Effector memory CD4-positive, alpha-beta T cell (primary cell): Measurements from ENCODE around the gene ALPP.
"Not testable (repeated sequence)": the region's sequence is repeated elsewhere in the genome, so short reads cannot be mapped to it uniquely, and the experiment has no call there.

Experiments used
- DNase-seq, 3 donors: peaks; one replicate each; pipeline ENCODE4 v3.0.0-alpha.2; 2020
- H3K27ac ChIP-seq: 2 replicates; pipeline ENCODE4 v1.7.0; 2013; ENCODE audit warnings: mild to moderate bottlenecking, low read length, moderate library complexity; ENCODE audit not compliant: insufficient read depth, poor library complexity, severe bottlenecking
- H3K27me3 ChIP-seq: replicated peaks from 2 replicates; pipeline ENCODE4 v1.7.0; 2013; ENCODE audit warnings: mild to moderate bottlenecking, low read length; ENCODE audit not compliant: insufficient read depth, control insufficient read depth, poor library complexity, severe bottlenecking
- H3K36me3 ChIP-seq: 2 replicates; pipeline ENCODE4 v1.7.0; 2013; ENCODE audit warnings: mild to moderate bottlenecking, low read length, moderate library complexity; ENCODE audit not compliant: control insufficient read depth, insufficient read depth
- H3K4me1 ChIP-seq: 2 replicates; pipeline ENCODE4 v1.7.0; 2013; ENCODE audit warnings: low read length, mild to moderate bottlenecking; ENCODE audit not compliant: control insufficient read depth, insufficient read depth, poor library complexity, severe bottlenecking
- H3K4me3 ChIP-seq: 2 replicates; pipeline ENCODE4 v1.7.0; 2013; ENCODE audit warnings: low read length, low read depth, mild to moderate bottlenecking; ENCODE audit not compliant: insufficient read depth, poor library complexity, severe bottlenecking
- H3K9me3 ChIP-seq: 2 replicates; pipeline ENCODE4 v1.7.0; 2013; ENCODE audit warnings: mild to moderate bottlenecking, low read length, moderate library complexity; ENCODE audit not compliant: control insufficient read depth

Gene ALPP

DNA sequence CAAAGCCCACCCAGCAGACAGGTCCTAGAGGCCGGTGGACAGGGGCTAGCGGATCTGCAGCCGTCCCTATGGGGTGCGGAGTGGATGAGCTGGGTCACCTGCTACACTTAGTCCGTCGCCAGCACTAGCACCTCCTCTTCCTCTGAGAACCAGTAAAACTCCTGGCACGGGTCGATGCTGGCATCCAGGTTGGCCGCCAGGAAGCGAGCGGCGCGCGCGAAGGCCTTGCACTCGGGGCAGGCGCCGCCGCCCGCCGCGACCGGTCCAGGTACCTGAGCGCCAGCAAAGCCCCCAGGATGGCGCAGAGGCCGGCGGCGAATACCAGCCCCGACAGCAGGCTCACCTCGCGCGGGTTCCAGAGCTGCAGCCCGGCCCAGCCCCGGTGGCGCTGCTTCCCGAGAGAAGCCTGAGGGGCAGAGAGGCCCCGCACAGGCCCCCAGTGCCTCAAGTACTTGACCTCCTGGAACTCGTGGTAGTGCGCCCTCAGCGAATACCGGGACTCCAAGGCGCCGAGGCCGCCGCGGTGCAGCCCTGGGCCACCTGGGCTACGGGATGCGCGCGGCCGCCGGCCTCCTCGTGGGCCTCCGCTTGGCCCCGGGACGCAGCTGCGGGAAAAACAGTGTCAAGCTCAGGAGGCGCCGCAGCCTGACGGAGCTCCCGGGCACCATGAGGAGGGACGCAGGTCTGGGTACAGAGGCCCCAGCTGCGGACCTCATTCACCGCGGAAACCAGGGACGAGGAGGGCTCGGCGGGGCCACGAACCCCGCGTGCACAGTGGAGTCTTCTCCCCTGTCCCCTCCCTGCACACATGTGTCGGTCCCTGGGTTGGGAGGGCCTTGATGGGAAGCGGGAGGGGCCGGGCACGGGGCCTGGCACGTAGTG, 27.5 kb upstream of the ALPP start:
- Histone ChIP-seq H3K4me3 (peak overlapping the region; percentile 29), H3K27me3 (peaks cover 28% of the 10 kb centered on the region), H3K27ac (no peak overlapping the region)

DNA sequence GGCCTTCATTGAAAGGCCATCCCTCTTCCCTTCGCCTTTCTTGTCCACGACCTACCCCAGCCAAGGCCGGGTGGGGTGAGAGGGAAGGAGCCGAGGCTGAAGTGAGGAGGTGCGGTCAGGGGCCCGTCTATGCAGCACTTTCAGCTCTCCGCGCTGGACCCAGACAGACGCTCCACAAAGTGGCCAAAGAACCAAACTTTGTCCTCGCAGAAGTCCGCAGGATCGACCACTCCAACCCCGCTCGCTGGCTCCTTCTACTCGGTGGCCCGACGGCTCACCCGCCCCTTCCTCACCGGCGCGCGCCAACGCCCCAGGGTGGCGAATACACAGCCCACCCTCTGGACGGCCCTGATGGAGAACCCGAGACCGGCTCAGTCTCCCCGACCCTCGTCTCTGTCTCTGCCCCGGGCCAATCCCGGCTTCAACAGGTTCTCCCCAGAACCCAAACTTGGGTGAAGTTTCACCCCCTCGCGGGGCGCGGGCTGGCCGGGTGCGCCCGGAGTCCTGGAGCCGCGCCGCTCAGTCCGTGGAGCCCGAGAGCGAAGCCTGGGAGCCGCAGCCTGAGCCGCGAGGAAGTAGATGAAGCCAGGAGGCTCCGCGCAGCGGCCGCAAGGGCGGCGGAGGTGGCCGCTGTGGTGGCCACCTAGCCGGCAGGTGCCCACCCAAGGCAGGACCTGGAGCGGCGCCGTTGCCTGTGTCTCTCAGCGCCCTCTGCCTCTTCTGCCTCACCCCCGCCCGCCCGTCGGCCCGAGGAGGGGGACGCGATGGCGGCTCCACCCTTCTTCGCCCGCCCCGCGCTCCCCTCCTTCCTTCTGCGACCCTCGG, 26.7 kb upstream of the ALPP start:
- DNase-seq: no peak
- Histone ChIP-seq H3K4me1 (peaks cover 25% of the 10 kb centered on the region), H3K36me3 (no peaks in the 10 kb centered on the region), H3K9me3 (no peaks in the 10 kb centered on the region), H3K27me3 (peaks cover 28% of the 10 kb centered on the region), H3K4me3 (peak overlapping the region; percentile 29), H3K27ac (no peak overlapping the region)

More for the DNA sequence above, 27.5 kb upstream of the ALPP start:
- H3K36me3 ChIP-seq: no peaks in the 10 kb centered on the region
- no peak for DNase-seq
- peaks cover 25% of the 10 kb centered on the region for H3K4me1 ChIP-seq
- no peaks in the 10 kb centered on the region for H3K9me3 ChIP-seq

DNA sequence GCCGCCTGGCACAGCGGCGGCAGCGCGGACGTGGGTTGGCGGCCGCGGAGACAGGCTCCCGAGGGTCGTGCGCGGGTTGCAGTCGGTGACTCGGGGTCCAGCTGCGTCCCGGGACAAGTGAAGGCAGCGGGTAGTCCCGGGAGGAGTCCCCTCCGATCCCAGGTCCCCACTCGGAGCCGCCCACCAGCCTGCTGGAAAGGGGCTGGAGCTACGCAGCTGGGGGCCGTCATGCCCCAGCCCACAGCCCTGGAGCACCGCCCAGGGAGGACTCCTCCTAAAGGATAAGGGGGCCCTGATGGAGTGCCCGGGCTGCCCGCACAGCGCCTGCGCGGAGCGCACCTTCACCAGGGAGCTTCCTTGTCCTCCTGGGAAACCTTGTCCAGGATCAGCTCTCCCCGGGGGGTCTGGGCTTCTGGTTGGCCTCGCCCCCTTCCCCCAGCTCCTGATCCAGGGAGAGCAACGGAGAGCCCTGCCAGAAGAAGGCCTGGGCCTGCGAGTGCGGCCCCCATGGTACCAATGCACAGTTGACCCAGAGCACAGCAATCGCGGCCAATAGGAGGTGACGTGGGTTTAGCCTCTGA, 25.9 kb upstream of the ALPP start:
- no peak overlapping the region for H3K27ac ChIP-seq
- peaks cover 28% of the 10 kb centered on the region for H3K27me3 ChIP-seq
- no peaks in the 10 kb centered on the region for H3K9me3 ChIP-seq
- peaks cover 25% of the 10 kb centered on the region for H3K4me1 ChIP-seq
- no peak overlapping the region for H3K4me3 ChIP-seq
- DNase-seq: no peak
- H3K36me3 ChIP-seq: no peaks in the 10 kb centered on the region

DNA sequence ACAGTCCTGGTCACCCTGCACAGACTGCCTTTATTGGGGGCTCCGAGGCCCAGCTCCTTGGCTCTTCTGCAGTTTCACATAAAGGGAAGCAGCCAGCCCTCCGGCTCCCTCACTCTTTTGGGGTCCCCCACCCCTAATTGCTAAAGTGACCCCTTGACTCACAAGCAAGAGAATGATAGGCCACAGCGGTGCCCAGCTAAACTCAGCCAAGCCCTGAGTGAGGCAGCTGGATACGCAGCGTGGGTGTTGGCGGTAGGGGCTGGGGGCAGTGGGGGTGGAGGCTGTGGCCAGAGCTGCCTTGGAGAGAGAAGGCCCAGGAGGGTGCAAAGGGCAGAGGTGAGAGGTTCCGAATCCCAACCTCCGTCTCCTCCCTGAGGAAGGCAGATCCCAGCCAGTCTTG, 25.5 kb upstream of the ALPP start:
- Histone ChIP-seq H3K36me3 (no peaks in the 10 kb centered on the region), H3K27ac (no peak overlapping the region), H3K9me3 (no peaks in the 10 kb centered on the region), H3K4me1 (peaks cover 25% of the 10 kb centered on the region), H3K27me3 (peaks cover 28% of the 10 kb centered on the region), H3K4me3 (no peak overlapping the region)
- no peak for DNase-seq

DNA sequence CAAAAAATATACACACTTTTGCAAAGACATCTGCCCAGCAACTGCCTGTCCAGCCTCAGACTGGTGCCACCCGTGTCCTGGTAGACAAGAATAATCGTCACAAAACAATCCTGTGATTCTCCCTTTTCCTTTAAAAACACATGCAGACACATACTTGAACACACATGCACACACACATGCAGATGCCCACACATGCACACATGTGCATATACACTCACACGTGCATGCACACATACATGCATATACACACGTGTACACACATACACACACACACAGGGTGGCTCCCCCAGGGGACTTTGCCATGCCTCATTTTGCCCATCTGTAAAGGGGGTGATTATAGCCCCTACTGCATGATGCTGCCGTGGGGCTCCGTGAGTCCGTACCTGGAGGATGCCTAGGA, 24.9 kb upstream of the ALPP start:
- DNase-seq: no peak
- no peak overlapping the region for H3K27ac ChIP-seq
- no peaks in the 10 kb centered on the region for H3K36me3 ChIP-seq
- H3K4me1 ChIP-seq: peaks cover 25% of the 10 kb centered on the region
- no peak overlapping the region for H3K4me3 ChIP-seq
- peaks cover 28% of the 10 kb centered on the region for H3K27me3 ChIP-seq
- H3K9me3 ChIP-seq: no peaks in the 10 kb centered on the region

DNA sequence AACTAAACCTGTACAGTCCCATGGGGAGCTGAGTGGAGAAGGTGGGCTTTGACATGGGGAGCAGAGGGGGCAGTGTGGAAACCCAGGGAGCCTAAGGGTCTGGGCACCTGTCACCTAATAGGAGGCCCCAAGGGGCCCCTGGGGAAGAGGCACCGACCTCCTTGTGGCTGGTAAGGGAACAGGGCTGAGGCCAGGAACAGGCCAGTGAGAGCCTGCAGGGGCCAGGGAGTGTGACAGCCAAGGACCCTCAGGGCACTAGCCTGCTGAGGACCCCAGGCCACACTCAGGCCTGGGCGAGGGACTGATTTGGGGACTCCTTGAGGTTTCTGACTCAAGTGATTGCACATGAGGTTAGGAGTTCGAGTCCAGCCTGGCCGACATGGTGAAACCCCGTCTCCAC, 24.5 kb upstream of the ALPP start:
- no peak overlapping the region for H3K27ac ChIP-seq
- DNase-seq: no peak
- peaks cover 28% of the 10 kb centered on the region for H3K27me3 ChIP-seq
- H3K36me3 ChIP-seq: no peaks in the 10 kb centered on the region
- H3K4me3 ChIP-seq: no peak overlapping the region
- peaks cover 21% of the 10 kb centered on the region for H3K4me1 ChIP-seq
- no peaks in the 10 kb centered on the region for H3K9me3 ChIP-seq

DNA sequence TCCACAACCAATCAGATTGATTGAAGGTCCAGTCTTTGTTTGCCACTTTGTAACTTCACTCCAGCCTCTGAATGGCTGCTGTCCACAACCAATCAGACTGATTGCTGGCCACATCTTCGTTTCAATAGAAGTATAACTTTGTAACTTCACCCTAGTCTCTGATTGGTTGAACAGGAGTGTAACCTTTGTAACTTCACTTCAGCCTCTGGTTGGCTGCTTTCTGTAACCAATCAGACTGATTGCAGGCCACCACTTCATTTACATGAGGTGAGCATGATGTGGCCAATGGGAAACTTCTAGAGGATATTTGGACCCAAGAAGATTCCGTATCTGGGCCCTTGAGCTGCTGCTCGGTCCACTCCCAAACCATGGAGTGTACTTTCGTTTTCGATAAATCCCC, 16.9 kb upstream of the ALPP start:
- Histone ChIP-seq H3K27ac (no peak overlapping the region), H3K4me3 (no peak overlapping the region), H3K27me3 (no peaks in the 10 kb centered on the region), H3K36me3 (no peaks in the 10 kb centered on the region), H3K9me3 (no peaks in the 10 kb centered on the region), H3K4me1 (peaks cover 2% of the 10 kb centered on the region)
- DNase-seq: no peak

DNA sequence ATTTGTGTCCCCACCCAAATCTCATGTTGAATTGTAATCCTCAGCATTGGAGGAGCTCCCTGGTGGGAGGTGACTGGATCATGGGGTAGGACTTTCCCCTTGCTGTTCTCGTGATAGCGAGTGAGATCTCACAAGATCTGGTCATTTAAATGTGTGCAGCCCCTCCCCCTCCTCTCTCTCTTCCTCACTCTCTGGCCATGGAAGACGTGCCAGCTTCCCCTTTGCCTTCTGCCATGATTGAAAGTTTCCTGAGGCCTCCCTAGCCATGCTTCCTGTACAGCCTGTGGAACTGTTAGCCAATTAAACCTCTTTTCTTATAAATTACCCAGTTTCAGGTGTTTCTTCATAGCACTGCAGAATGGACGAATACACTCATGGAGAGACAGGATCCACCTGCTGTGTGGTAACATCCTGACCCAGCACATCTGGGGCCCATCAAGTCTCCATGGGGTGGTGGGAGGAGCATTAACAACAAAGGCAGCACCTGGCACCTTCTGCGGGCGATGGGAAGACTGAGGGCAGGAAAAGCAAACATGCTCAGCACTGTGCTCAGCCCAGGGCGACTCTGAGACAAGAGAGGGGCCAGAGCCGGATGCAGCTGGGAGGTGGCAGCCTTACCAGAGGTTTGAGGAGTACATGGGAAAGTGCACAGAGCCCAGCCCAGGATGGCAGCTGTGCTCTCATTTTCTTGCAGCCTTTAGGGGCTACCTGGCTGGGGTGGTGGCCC, 16.2 kb upstream of the ALPP start:
- peaks cover 2% of the 10 kb centered on the region for H3K4me1 ChIP-seq
- no peaks in the 10 kb centered on the region for H3K9me3 ChIP-seq
- H3K4me3 ChIP-seq: no peak overlapping the region
- no peak for DNase-seq
- no peak overlapping the region for H3K27ac ChIP-seq
- no peaks in the 10 kb centered on the region for H3K36me3 ChIP-seq
- no peaks in the 10 kb centered on the region for H3K27me3 ChIP-seq

DNA sequence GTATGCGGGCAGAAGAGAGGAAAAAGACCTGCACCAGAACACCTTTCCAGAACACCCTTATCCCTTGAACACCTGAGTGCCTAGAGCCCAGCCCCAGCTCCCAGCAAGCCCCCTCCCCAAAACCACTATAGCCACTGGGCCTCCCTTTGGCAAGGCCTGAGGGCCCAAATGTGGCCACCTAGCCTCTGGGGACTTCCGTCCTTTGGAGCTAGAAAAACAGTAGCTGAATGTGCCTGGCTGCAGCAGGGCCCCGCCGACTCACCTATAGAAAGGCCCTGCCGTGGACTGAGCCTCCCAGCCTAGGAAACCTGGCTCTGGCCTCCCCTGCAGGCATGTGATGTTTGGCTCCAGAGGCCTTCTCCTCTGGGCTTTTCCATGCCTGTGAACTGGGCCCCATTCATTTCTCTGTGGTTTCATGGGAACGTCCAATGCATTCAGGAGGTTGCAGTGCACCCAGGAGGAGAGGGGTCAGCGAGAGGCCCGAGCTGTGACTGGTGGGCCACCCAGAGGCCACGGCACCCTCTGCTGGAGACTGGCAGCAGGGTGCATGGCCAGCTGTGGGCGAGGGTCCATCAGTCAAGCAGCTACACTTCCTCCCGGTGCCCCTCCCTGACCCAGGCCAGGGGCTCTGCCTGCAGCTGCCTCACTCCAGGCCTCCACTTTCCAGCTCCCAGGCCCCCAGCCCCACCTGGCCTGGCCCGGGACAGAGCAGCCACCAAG, 15.3 kb upstream of the ALPP start:
- not testable (repeated sequence) for H3K27me3 ChIP-seq, H3K27ac ChIP-seq, H3K36me3 ChIP-seq, H3K9me3 ChIP-seq, H3K4me1 ChIP-seq, DNase-seq
- peak overlapping the region; percentile 55 for H3K4me3 ChIP-seq
